NT2/D1 (cell line): Measurements from ENCODE around the gene ARF1.

ENCODE experiments used
- SUZ12 ChIP-seq: IDR thresholded peaks from 2 replicates; pipeline ENCODE4 v1.6.1; 2011; ENCODE audit not compliant: insufficient read length, insufficient read depth; ENCODE audit errors: extremely low read depth
- YY1 ChIP-seq: IDR thresholded peaks from 2 replicates; pipeline ENCODE4 v1.6.1; 2011; ENCODE audit not compliant: insufficient read length, insufficient read depth
- ZNF274 ChIP-seq: IDR thresholded peaks from 2 replicates; pipeline ENCODE4 v1.6.1; 2011; ENCODE audit warnings: mild to moderate bottlenecking, low read depth, low read length

GRCh38 chr1:228046421-228047182 is 35.9 kb upstream of the ARF1 start:
- TF ChIP-seq ZNF274: no peak
- no peak for TF ChIP-seq SUZ12
- TF ChIP-seq YY1: no peak
